AG04450 (cell line): Measurements from ENCODE around the gene ARCN1. TPM values are rescaled to one million over a fixed set of nuclear protein-coding genes. Genes with fewer than 3 reads are reported as not detected.
"Not testable (repeated sequence)": the region's sequence is repeated elsewhere in the genome, so short reads cannot be mapped to it uniquely, and the experiment has no call there.

Experiments
- CTCF ChIA-PET: fragments of 300-600, 350-600 bp; formaldehyde crosslinking; extraction: SDS; loops from one replicate; lab custom pipeline; 2022; ENCODE audit warnings: antibody characterized with exemption, inconsistent platforms; lab: Charles Lee
- POLR2A ChIA-PET: fragments of 350-600 bp; formaldehyde crosslinking; extraction: SDS; loops from one replicate; lab custom pipeline; 2021; ENCODE audit warnings: antibody characterized with exemption, inconsistent platforms; lab: Yijun Ruan, JAX
- DNase-seq: peaks from one replicate; pipeline ENCODE4 v3.0.0-alpha.2; 2011; ENCODE audit warnings: low read depth, low spot score
- H3K27ac ChIP-seq: one replicate; pipeline ENCODE4 v1.5.1; 2012; ENCODE audit warnings: low read depth, low read length, control low read depth
- H3K27me3 ChIP-seq: one replicate; pipeline ENCODE4 v1.6.0; 2012; ENCODE audit warnings: low read length; ENCODE audit not compliant: control insufficient read depth, insufficient read depth
- H3K4me3 ChIP-seq: 2 replicates; pipeline ENCODE4 v1.5.1; 2011; ENCODE audit warnings: mild to moderate bottlenecking, low read depth, low read length, control low read depth
- H3K9me3 ChIP-seq: 2 replicates; pipeline ENCODE4 v1.5.1; 2012; ENCODE audit warnings: low read length; ENCODE audit not compliant: control insufficient read depth, insufficient read depth
- polyA plus RNA-seq: library from polyadenylated mRNA; depleted of rRNA; stranded (reverse); fragments of >200 nt; gene quantifications from 2 replicates; pipeline ENCODE4 v1.2.3, GENCODE V29; 2011
- TF ChIP-seq, protein P1 (sequence below): IDR thresholded peaks from 2 replicates; pipeline ENCODE4 v1.5.1; 2011; ENCODE audit warnings: low read depth, low read length, control low read depth, inconsistent platforms

ARCN1 gene
- polyA plus RNA-seq, 1 experiment: 387 TPM

DNA sequence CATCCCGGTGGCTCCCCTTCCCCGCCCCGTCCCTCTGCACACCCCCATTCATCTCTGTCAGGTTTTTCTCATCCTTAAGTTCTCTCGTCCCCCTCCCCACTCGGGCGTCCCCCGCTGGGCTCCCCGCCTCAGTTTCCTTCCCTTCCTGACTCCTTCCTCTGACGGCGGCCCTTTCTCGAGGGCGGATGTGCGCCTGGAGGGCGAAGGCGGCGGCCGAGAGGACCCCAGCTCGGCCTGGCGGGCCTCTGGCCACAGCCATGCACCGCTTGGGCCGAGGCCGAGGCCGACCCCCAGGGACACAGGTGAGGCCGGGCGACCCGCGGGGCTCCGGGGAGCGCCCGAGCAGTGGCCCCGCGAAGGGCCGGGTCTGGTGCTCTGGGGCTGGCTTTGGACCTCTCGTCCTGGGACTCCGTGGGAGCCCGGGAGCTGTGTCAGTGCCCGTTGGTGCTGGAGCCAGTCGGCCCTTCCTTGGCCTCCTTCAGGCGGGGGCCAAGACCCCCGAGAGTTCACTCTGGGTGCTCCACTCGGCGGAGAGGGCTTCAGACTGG lies 38.1 kb downstream of the ARCN1 start:
- CTCF ChIA-PET: interaction anchor here (1.2 to 3.3 kb wide), 3 partner anchors 9 to 16 kb away, joined by 4 to 29 read pairs (median 11); no protein-coding TSS in a partner anchor
- POLR2A ChIA-PET: interaction anchor here (7.0 kb wide), 1 partner anchor 10 kb away, joined by 140 read pairs; no protein-coding TSS in a partner anchor
- TF ChIP-seq, protein P1, sequence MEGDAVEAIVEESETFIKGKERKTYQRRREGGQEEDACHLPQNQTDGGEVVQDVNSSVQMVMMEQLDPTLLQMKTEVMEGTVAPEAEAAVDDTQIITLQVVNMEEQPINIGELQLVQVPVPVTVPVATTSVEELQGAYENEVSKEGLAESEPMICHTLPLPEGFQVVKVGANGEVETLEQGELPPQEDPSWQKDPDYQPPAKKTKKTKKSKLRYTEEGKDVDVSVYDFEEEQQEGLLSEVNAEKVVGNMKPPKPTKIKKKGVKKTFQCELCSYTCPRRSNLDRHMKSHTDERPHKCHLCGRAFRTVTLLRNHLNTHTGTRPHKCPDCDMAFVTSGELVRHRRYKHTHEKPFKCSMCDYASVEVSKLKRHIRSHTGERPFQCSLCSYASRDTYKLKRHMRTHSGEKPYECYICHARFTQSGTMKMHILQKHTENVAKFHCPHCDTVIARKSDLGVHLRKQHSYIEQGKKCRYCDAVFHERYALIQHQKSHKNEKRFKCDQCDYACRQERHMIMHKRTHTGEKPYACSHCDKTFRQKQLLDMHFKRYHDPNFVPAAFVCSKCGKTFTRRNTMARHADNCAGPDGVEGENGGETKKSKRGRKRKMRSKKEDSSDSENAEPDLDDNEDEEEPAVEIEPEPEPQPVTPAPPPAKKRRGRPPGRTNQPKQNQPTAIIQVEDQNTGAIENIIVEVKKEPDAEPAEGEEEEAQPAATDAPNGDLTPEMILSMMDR: no peak
- no peak overlapping the region for H3K27ac ChIP-seq
- no peaks in the 10 kb centered on the region; the same call in 1 of the 2 replicates for H3K9me3 ChIP-seq
- no peak for DNase-seq
- no peaks in the 10 kb centered on the region for H3K27me3 ChIP-seq
- H3K4me3 ChIP-seq: peak overlapping the region; percentile 83

DNA sequence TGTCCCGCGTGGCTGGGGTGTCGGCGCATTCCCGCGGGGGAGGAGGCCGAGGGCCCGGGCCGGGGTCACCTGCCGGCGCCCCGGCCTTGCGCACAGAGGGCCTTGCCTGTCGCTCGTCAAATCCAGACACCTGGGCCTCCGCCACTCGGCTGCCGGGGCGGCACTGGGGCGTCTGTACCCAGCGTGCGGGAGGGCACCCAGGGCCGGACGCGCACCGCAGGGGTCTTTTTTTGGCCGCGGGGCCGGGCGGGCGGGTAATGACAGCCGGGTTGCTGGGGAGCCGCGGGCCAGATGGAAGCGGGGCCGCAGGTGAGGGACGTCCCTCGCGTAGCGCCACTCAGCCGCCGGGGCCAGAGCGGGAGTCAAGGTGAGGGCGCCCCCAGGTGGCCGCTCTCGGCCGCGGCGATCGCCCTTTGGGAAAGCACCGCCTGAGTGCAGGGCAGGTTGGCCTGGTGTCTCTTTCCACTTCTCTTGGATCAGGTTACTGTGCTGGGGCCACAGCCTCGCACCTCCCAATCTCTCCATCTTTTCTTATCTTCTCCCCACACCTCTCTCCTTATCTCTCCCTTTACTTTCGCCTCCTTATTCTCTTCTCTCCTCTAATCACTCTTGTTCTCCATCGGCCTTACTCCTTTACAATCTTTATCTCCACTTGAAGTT lies 38.7 kb downstream of the ARCN1 start:
- ChIA-PET POLR2A (no interaction called here), CTCF (interaction anchor here (1.2 to 3.3 kb wide), 4 partner anchors 8 to 17 kb away, joined by 4 to 29 read pairs (median 8); no protein-coding TSS in a partner anchor)
- Histone ChIP-seq H3K4me3 (peak overlapping the region; percentile 83), H3K27me3 (no peaks in the 10 kb centered on the region), H3K27ac (no peak overlapping the region), H3K9me3 (no peaks in the 10 kb centered on the region; the same call in 1 of the 2 replicates)
- no peak for DNase-seq
- TF ChIP-seq, protein P1: peak; percentile 77

DNA sequence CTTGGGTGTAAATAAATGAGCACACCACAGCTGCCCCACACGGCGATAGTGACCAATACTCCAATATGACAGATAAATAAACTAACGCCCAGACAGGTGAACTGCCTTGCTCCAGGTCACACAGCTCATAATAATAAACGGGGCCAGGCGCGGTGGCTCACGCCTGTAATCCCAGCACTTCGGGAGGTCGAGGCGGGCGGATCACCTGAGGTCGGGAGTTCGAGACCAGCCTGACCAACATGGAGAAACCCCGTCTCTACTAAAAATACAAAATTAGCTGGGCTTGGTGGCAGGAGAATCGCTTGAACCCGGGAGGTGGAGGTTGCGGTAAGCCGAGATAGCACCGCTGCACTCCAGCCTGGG lies 39.2 kb downstream of the ARCN1 start:
- DNase-seq, H3K4me3 ChIP-seq, H3K27me3 ChIP-seq, POLR2A ChIA-PET, H3K27ac ChIP-seq, H3K9me3 ChIP-seq: not testable (repeated sequence)
- CTCF ChIA-PET: interaction anchor here (1.1 to 3.3 kb wide), 5 partner anchors 8 to 26 kb away, joined by 3 to 29 read pairs (median 4); no protein-coding TSS in a partner anchor

DNA sequence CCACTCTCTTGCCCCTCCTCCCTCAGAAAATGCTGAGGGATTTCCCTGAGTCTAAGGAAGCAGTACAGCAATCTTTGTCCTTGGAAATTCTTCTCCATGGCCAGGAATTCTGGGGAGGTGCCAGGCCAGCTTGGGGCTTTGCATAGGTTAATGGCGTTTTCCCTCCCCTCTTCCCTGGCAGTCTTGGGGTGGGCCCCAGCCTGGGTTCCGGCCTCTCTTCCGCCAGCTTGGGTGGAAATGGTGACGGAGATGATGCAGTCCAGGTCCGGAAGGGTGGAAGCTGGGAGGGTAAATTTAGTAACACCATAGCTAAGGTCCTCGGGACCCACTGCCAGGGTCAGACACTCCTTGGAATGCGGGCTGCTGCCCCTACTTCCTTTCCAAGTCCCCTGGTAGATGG lies 40.2 kb downstream of the ARCN1 start:
- Histone ChIP-seq H3K9me3 (no peaks in the 10 kb centered on the region; the same call in 1 of the 2 replicates), H3K27ac (no peak overlapping the region), H3K27me3 (no peaks in the 10 kb centered on the region), H3K4me3 (peak overlapping the region; percentile 17; the same call in 1 of the 2 replicates)
- TF ChIP-seq, protein P1: no peak
- DNase-seq: no peak
- ChIA-PET POLR2A (no interaction called here), CTCF (interaction anchor here (0.7 to 3.3 kb wide), 5 partner anchors 10 to 1723 kb away, joined by 3 to 29 read pairs (median 3); no protein-coding TSS in a partner anchor)

DNA sequence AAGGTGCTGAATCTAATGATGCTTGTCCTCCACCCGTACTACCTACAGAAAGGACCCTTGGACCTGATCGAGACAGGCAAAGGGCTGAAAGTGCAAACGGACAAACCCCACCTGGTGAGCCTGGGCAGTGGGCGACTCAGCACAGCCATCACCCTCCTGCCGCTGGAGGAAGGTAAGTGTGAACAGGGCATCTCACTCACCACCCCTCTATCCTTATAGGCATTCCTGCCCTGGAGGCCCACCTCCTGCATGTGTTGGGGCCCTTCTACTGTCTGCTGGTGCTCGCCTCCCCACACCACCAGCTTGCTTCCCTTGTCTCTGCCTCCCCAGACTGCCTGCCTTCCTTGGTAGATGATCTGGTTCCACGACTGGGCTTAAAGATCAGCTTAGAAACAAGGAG lies 42.3 kb downstream of the ARCN1 start:
- DNase-seq: no peak
- ChIA-PET CTCF (interaction anchor here (0.6 to 0.9 kb wide), 2 partner anchors 19 to 22 kb away, joined by 3 read pairs; no protein-coding TSS in a partner anchor), POLR2A (no interaction called here)
- H3K27ac ChIP-seq: peak overlapping the region; percentile 2
- H3K4me3 ChIP-seq: no peak overlapping the region
- TF ChIP-seq, protein P1: no peak
- no peaks in the 10 kb centered on the region for H3K9me3 ChIP-seq
- no peaks in the 10 kb centered on the region for H3K27me3 ChIP-seq
